GM19468 (cell line): ENCODE results near the gene DSCAML1.

Experiments
- ATAC-seq: cut with Tn5 transposase; IDR thresholded peaks from one replicate; pipeline ENCODE4 v1.9.1; 2021; ENCODE audit warnings: mild to moderate bottlenecking, moderate library complexity, moderate number of reproducible peaks; ENCODE audit not compliant: unreplicated experiment; ENCODE audit errors: extremely low read depth

Gene DSCAML1

GRCh38 chr11:117544130-117544800 is 252.8 kb downstream of the DSCAML1 start:
- no peak for ATAC-seq

- ATAC-seq: no peak
Measured at GRCh38 chr11:117541211-117541610, 255.8 kb downstream of the DSCAML1 start.

- no peak for ATAC-seq
Measured at GRCh38 chr11:117538263-117539135, 258.5 kb downstream of the DSCAML1 start.

GRCh38 chr11:117535850-117536411 is 261.1 kb downstream of the DSCAML1 start:
- no peak for ATAC-seq

- ATAC-seq: no peak
Measured at GRCh38 chr11:117535201-117535849, 261.7 kb downstream of the DSCAML1 start.

GRCh38 chr11:117532568-117532967 is 264.4 kb downstream of the DSCAML1 start:
- ATAC-seq: no peak

GRCh38 chr11:117529816-117530215 is 267.2 kb downstream of the DSCAML1 start:
- no peak for ATAC-seq

GRCh38 chr11:117528097-117528721 is 268.8 kb downstream of the DSCAML1 start:
- ATAC-seq: no peak

- no peak for ATAC-seq
Measured at GRCh38 chr11:117527271-117527670, 269.7 kb downstream of the DSCAML1 start.

- no peak for ATAC-seq
Measured at GRCh38 chr11:117525866-117526542, 271.0 kb downstream of the DSCAML1 start.

- ATAC-seq: no peak
Measured at GRCh38 chr11:117524468-117525183, 272.4 kb downstream of the DSCAML1 start.

- ATAC-seq: no peak
Measured at GRCh38 chr11:117523680-117524079, 273.3 kb downstream of the DSCAML1 start.

- ATAC-seq: no peak
Measured at GRCh38 chr11:117521974-117522373, 275.0 kb downstream of the DSCAML1 start.

- no peak for ATAC-seq
Measured at GRCh38 chr11:117520966-117521365, 276.1 kb downstream of the DSCAML1 start.

GRCh38 chr11:117520201-117520600 is 276.8 kb downstream of the DSCAML1 start:
- no peak for ATAC-seq

- no peak for ATAC-seq
Measured at GRCh38 chr11:117519590-117519989, 277.4 kb downstream of the DSCAML1 start.

- ATAC-seq: no peak
Measured at GRCh38 chr11:117519170-117519569, 277.8 kb downstream of the DSCAML1 start.

GRCh38 chr11:117518455-117518854 is 278.6 kb downstream of the DSCAML1 start:
- ATAC-seq: no peak

GRCh38 chr11:117517097-117517496 is 279.9 kb downstream of the DSCAML1 start:
- ATAC-seq: no peak
